Heart right ventricle (tissue), 16 donors: ENCODE data around the gene P4HA3. TPM values are rescaled to one million over a fixed set of nuclear protein-coding genes. Genes with fewer than 3 reads are reported as not detected.
A peak's percentile ranks its signal among the peaks of the same experiment; 100 is the strongest.

ENCODE experiments used
- ATAC-seq, 8 donors: fragments of 200-7000 bp; cut with Tn5 transposase; one replicate each; pipeline ENCODE4 v1.9.1; 2020; ENCODE audit warnings: mild to moderate bottlenecking in 8 of 8, moderate library complexity in 8 of 8, moderate number of reproducible peaks in 1 of 8
- DNase-seq, 2 donors: peaks; one replicate each; pipeline ENCODE4 v3.0.0-alpha.2; 2020
- H3K27ac ChIP-seq, 10 donors: fragments of 200-600 bp; sonication (generic) in 2 of 10; one replicate each; pipeline versions ENCODE4 v1.5.0 to v1.8.0; 2020 to 2022; ENCODE audit warnings: mild to moderate bottlenecking in 3 of 10
- H3K27me3 ChIP-seq, 7 donors: fragments of 200-600 bp; one replicate each; pipeline ENCODE4 v1.8.0; 2021 to 2022; ENCODE audit warnings: mild to moderate bottlenecking in 2 of 7
- H3K36me3 ChIP-seq, 9 donors: fragments of 200-600 bp; sonication (generic) in 1 of 9; one replicate each; pipeline versions ENCODE4 v1.5.0 to v1.8.0; 2020 to 2022; ENCODE audit warnings: mild to moderate bottlenecking in 2 of 9
- H3K4me1 ChIP-seq, 9 donors: fragments of 200-600 bp; sonication (generic) in 1 of 9; one replicate each; pipeline versions ENCODE4 v1.5.0 to v1.8.0; 2020 to 2022; ENCODE audit warnings: mild to moderate bottlenecking in 4 of 9
- H3K4me3 ChIP-seq, 10 donors: fragments of 200-600 bp; sonication (generic) in 2 of 10; one replicate each; pipeline versions ENCODE4 v1.5.0 to v1.8.0; 2020 to 2022; ENCODE audit warnings: mild to moderate bottlenecking in 7 of 10, moderate library complexity in 2 of 10
- H3K9me3 ChIP-seq, 11 donors: fragments of 200-600 bp in 10 of 11; sonication (generic) in 2 of 11; one replicate each; pipeline versions ENCODE4 v1.5.0 to v1.8.0; 2013 to 2022; ENCODE audit warnings: mild to moderate bottlenecking in 2 of 11, control low read depth in 1 of 11, moderate library complexity in 1 of 11
- WGBS, 2 donors: extraction: QIAGEN DNeasy Blood & Tissue Kit; methylation state at CpG; one replicate each; pipeline ENCODE4 v1.1.7; 2013; ENCODE audit warnings: inconsistent platforms in 1 of 2; 5-methylcytosine and 5-hydroxymethylcytosine counted together
- intact Hi-C, 10 donors: fragments of 100-400 bp; cut with DNase I; formaldehyde crosslinking; loops; one replicate each; pipeline versions ENCODE4 v1.11.1 to v1.14.2; 2022
- polyA plus RNA-seq, 2 donors: library from polyadenylated mRNA; stranded (reverse); fragments of 200-250 nt; gene quantifications; one replicate each; pipeline ENCODE4 v1.2.3, GENCODE V29; 2013
- total RNA-seq, 10 donors: library from RNA; stranded (reverse); fragmentation: NEBNext Ultra II Directional in 3 of 10; extraction: Animal tissue kit (Norgen Biotek cat#: 25700) in 3 of 10; gene quantifications; one replicate each; pipeline versions ENCODE4 v1.2.1 to v1.2.4, GENCODE V29; 2021 to 2023
- TF ChIP-seq, protein P1 (sequence below), 9 donors: fragments of 200-600 bp; sonication (generic) in 2 of 9; IDR thresholded peaks; one replicate each; pipeline versions ENCODE4 v1.5.0 to v1.8.0; 2021 to 2022; ENCODE audit warnings: antibody characterized with exemption in 9 of 9, mild to moderate bottlenecking in 5 of 9, moderate library complexity in 1 of 9
- donor health status: Arrhythmogenic right ventricular cardiomyopathy.
- donor health status: ischemic (EF 13 %, LVEDD 7.1; RV severe dilation, severe dysfunction).
- donor health status: healthy with polysubstance abuse.
- donor health status: DM: no; HTN: yes; CAD: no.
- donor health status: DM: no; HTN: no; CAD: no.
- donor health status: ischemic (EF 25% LVEDD 6.9; RV normal size, moderate dysfunction).
- donor health status: ischemic (EF 25% LVEDD 5.7; RV mildly dilated, moderate dysfunction).
- donor health status: healthy.
- donor health status: DM: yes; HTN: yes; CAD: no.
- donor health status: Ischemic cardiomyopathy.
- donor health status: ischemic (EF 35%, LVEDD 5.7; RV mildly dilated, moderate dysfunction).
- donor health status: nonischemic (EF 11% LVEDD 7.7; RV severe dilation, severe dysfunction).
- donor health status: DM: yes; HTN: yes; CAD: no.
- donor health status: PGD.
- donor health status: ischemic (EF 29% LVEDD 5.4; RV normal size, mild dysfunction).
- donor health status: nonischemic (EF 23%, LVEDD 6.1; RV moderate dilation, normal function).

The P4HA3 gene
- total and polyA plus RNA-seq, 12 donors, result 0.13 to 0.76 (median 0.30) TPM; not detected in 6

- ATAC-seq, result peak in 5 of 8 donors; percentile 21 to 44 (median 42)
- DNase-seq, result peak in 1 of 2 donors; percentile 29
- peaks cover 0 to 32% (median 7%) of the 10 kb centered on the region in 11 donors for H3K9me3 ChIP-seq
- 33% methylated on average over 10 of the region's 10 CpGs for WGBS, 2 donors
- peak overlapping the region in 2 of 10 donors; percentile 19 to 48 for H3K27ac ChIP-seq
- H3K36me3 ChIP-seq, result no peaks in the 10 kb centered on the region
- H3K4me3 ChIP-seq, result no peak overlapping the region
- TF ChIP-seq, protein P1, sequence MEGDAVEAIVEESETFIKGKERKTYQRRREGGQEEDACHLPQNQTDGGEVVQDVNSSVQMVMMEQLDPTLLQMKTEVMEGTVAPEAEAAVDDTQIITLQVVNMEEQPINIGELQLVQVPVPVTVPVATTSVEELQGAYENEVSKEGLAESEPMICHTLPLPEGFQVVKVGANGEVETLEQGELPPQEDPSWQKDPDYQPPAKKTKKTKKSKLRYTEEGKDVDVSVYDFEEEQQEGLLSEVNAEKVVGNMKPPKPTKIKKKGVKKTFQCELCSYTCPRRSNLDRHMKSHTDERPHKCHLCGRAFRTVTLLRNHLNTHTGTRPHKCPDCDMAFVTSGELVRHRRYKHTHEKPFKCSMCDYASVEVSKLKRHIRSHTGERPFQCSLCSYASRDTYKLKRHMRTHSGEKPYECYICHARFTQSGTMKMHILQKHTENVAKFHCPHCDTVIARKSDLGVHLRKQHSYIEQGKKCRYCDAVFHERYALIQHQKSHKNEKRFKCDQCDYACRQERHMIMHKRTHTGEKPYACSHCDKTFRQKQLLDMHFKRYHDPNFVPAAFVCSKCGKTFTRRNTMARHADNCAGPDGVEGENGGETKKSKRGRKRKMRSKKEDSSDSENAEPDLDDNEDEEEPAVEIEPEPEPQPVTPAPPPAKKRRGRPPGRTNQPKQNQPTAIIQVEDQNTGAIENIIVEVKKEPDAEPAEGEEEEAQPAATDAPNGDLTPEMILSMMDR (IDR thresholded peaks at IDR 0.05), result peak; percentile 11 to 65 (median 52)
- intact Hi-C loops, result loop anchor here in 6 of 10 donors (2.0 to 10.0 kb wide), 3 partner anchors 64 to 67 kb away; no protein-coding TSS in a partner anchor
- no peaks in the 10 kb centered on the region for H3K27me3 ChIP-seq
- peaks cover 9 to 49% (median 33%) of the 10 kb centered on the region in 9 donors for H3K4me1 ChIP-seq
These were observed 10.2 kb upstream of the P4HA3 start for GRCh38 chr11:74321487-74322188.

GRCh38 chr11:74320538-74320937, 9.1 kb upstream of the P4HA3 start:
- DNase-seq, result no peak
- H3K36me3 ChIP-seq, result no peaks in the 10 kb centered on the region
- TF ChIP-seq, protein P1 (IDR thresholded peaks at IDR 0.05), result no peak
- WGBS, 2 donors, result 74 to 84% methylated on average over 2 of the region's 2 CpGs
- no peak overlapping the region for H3K4me3 ChIP-seq
- H3K4me1 ChIP-seq, result peaks cover 0 to 38% (median 23%) of the 10 kb centered on the region in 9 donors
- no peak for ATAC-seq
- peaks cover 0 to 42% (median 15%) of the 10 kb centered on the region in 11 donors for H3K9me3 ChIP-seq
- no peak overlapping the region for H3K27ac ChIP-seq
- intact Hi-C loops, result loop anchor here in 6 of 10 donors (2.0 to 10.0 kb wide), 3 partner anchors 63 to 66 kb away; no protein-coding TSS in a partner anchor
- H3K27me3 ChIP-seq, result no peaks in the 10 kb centered on the region

- Histone ChIP-seq H3K4me1 (peaks cover 0 to 35% (median 19%) of the 10 kb centered on the region in 9 donors), H3K27me3 (no peaks in the 10 kb centered on the region), H3K4me3 (no peak overlapping the region), H3K27ac (peak overlapping the region in 2 of 10 donors; percentile 45 to 73), H3K9me3 (peaks cover 0 to 30% (median 15%) of the 10 kb centered on the region in 11 donors), H3K36me3 (no peaks in the 10 kb centered on the region)
- intact Hi-C loops, result no loop called here
- DNase-seq (no peak), ATAC-seq (peak in 2 of 8 donors; percentile 41 to 43)
- TF ChIP-seq, protein P1 (IDR thresholded peaks at IDR 0.05), result no peak
- 68 to 74% methylated on average over 5 of the region's 5 CpGs for WGBS, 2 donors
These were observed 7.8 kb upstream of the P4HA3 start for GRCh38 chr11:74319139-74319816.

DNA sequence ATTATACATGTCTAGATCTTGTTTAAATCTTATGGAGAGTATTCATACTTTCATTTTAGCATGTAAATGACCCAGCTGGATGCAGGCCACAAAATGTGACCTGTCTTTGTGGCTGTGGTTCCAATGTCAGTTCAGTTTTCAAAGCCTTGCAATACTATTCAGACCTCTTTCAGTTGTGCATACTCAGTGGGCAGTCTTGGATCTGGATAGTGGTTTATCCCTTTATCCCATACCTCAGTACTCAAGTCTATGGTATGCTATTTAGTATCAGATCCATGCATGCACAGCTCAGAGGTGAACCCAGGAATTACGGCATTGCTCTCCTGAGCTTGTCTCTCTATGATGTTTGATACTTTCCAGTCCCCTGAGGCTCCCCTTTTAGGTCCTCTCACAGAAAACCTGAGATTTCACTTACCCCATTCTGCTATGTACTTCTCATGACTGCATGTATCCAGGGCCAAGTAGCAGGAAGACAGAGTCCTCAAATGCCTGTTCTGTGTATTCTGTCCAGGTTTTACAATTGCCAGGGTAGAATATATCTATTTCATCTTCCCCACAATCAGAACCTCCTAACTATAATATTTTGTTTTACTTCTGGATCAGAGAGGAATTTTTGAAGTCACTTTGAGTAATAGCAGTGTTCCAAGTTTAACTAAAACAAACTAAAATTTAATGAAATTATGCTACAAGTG, 6.9 kb upstream of the P4HA3 start:
- 82% methylated on average over 1 of the region's 1 CpG for WGBS, 2 donors
- no peak for ATAC-seq
- no peaks in the 10 kb centered on the region for H3K36me3 ChIP-seq
- no peak overlapping the region for H3K4me3 ChIP-seq
- no peak for DNase-seq
- H3K4me1 ChIP-seq, result peaks cover 0 to 35% (median 19%) of the 10 kb centered on the region in 9 donors
- H3K27me3 ChIP-seq, result no peaks in the 10 kb centered on the region
- H3K9me3 ChIP-seq, result peaks cover 0 to 31% (median 16%) of the 10 kb centered on the region in 11 donors
- H3K27ac ChIP-seq, result peak overlapping the region in 1 of 10 donors; percentile 49
- TF ChIP-seq, protein P1 (IDR thresholded peaks at IDR 0.05), result no peak
- intact Hi-C loops, result no loop called here
